ENCODE data around the gene NUP98. TPM values are rescaled to one million over a fixed set of nuclear protein-coding genes. Genes with fewer than 3 reads are reported as not detected.

The NUP98 gene
- total RNA-seq, 1 donor from 2014 or later: 75.2 TPM

DNA sequence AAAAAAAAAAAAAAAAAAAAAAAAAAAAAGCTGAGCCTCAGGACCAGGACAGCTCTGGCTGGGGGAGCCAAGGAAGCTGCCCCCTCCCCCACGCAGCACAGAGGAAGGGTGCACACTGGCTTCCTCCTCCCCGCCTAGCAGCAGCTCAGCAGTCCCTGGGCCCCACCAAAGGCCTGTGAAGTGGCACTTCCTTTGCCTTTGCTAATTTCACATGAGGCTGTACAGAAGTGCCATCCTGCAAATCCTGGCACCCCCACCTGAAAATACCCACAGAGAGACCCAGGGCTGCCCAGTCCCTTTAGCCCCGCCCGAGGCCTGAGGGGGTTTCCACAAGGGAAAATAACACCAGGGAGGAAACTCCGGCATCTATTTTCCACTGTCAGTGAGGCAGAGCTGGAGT, 39.5 kb upstream of the NUP98 start:
- H3K4me3 ChIP-seq (ENCODE audit: low read length in 3 of 3): no peak overlapping the region
- no peak overlapping the region for H3K9ac ChIP-seq (ENCODE audit: low read depth in 1 of 3, low read length in 3 of 3)
- H3K36me3 ChIP-seq (ENCODE audit: control insufficient read depth in 3 of 3, insufficient read depth in 3 of 3, low read length in 3 of 3): peaks cover 0 to 3% (median 0%) of the 10 kb centered on the region in 3 donors
- no peaks in the 10 kb centered on the region for H3K27me3 ChIP-seq (ENCODE audit: control insufficient read depth in 3 of 3, insufficient read depth in 3 of 3, low read length in 3 of 3)
- H3K27ac ChIP-seq (ENCODE audit: low read depth, low read length): peak overlapping the region; percentile 9
- H3K9me3 ChIP-seq (ENCODE audit: control insufficient read depth in 3 of 3, low read length in 3 of 3): no peaks in the 10 kb centered on the region
- H3K4me1 ChIP-seq (ENCODE audit: control insufficient read depth in 3 of 3, insufficient read depth in 3 of 3, low read length in 3 of 3): peaks cover 30 to 52% (median 43%) of the 10 kb centered on the region in 3 donors

DNA sequence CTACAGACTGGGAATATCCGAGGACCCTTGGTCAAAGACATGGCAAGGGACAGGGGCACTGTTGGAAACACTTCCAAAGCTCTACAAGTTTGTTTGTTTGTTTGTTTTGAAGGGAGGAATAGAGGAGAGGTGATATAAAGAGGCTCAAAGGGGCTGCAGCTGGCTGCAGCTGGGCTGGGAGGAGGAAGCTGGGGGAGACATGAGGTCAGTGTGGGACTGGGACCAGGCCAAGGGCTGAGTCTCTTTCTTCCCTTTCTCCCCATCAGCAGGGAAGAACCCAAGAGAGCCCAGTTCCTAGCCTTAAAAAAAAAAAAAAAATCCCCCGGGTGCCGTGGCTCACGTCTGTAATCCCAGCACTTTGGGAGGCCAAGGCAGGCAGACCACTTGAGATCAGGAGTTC, 38.4 kb upstream of the NUP98 start:
- H3K27ac ChIP-seq (ENCODE audit: low read depth, low read length): peak overlapping the region; percentile 52
- H3K4me1 ChIP-seq (ENCODE audit: control insufficient read depth in 3 of 3, insufficient read depth in 3 of 3, low read length in 3 of 3): peaks cover 34 to 56% (median 43%) of the 10 kb centered on the region in 3 donors
- no peaks in the 10 kb centered on the region for H3K9me3 ChIP-seq (ENCODE audit: control insufficient read depth in 3 of 3, low read length in 3 of 3)
- no peaks in the 10 kb centered on the region for H3K27me3 ChIP-seq (ENCODE audit: control insufficient read depth in 3 of 3, insufficient read depth in 3 of 3, low read length in 3 of 3)
- no peak overlapping the region for H3K4me3 ChIP-seq (ENCODE audit: low read length in 3 of 3)
- peaks cover 0 to 3% (median 0%) of the 10 kb centered on the region in 3 donors for H3K36me3 ChIP-seq (ENCODE audit: control insufficient read depth in 3 of 3, insufficient read depth in 3 of 3, low read length in 3 of 3)
- no peak overlapping the region for H3K9ac ChIP-seq (ENCODE audit: low read depth in 1 of 3, low read length in 3 of 3)

DNA sequence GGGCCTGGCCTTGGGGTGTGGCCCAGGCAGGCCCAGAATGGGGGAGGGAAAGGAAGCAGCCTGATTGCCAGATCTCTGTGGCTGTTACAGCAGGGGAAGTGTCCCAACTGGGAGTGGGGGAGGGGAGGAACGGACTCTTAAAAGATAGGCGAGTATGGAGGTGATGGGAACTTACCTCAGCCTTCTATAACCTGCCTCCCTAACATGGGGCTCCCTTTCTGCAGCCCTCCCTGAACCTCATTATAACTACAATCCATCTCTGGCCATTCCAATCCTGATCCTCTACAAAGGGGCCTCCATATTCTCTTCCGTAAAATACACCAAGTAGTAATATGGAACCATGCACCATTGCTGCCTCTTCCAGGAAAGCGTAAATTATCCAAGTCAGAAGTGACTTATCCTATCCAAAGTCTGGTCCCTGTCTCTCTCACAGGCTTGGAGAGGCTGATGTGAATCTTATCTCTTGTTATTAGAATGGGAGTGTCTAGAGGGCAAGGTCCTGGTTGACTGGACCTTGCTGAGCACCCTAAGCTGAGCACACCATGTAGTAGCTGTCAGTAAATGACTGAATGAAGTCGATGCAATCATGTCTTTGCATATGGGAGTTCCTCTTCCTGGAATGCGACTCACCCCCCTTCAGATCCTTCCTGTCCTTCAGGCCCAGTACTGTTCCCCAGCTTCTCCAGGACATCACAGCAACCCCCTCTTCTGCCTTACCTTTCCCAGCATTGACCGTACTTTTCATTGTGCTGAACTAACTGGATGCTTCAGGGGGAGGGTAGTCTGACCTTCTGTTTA, 37.5 kb upstream of the NUP98 start:
- Histone ChIP-seq H3K27ac (ENCODE audit: low read depth, low read length) (peak overlapping the region; percentile 52), H3K4me1 (ENCODE audit: control insufficient read depth in 3 of 3, insufficient read depth in 3 of 3, low read length in 3 of 3) (peaks cover 30 to 50% (median 39%) of the 10 kb centered on the region in 3 donors), H3K4me3 (ENCODE audit: low read length in 3 of 3) (peak overlapping the region in 1 of 3 donors; percentile 1)

DNA sequence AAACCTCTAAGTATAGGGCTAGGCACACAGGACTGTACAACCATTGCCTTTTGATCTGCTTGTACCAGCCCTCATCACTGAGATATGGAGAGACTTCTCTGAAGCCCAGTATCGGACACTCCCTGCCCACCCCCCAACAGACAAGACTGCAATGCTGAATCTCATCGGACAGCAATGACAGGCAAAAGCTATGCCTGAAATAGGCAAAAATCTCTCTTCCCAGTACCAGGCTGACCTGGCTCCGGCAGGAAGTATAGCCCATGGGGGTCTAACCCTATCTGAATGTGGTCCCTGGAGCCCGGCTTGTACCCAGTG, 37.0 kb upstream of the NUP98 start:
- Histone ChIP-seq H3K9ac (ENCODE audit: low read depth in 1 of 3, low read length in 3 of 3) (no peak overlapping the region), H3K36me3 (ENCODE audit: control insufficient read depth in 3 of 3, insufficient read depth in 3 of 3, low read length in 3 of 3) (peaks cover 0 to 3% (median 2%) of the 10 kb centered on the region in 3 donors), H3K4me3 (ENCODE audit: low read length in 3 of 3) (no peak overlapping the region), H3K27me3 (ENCODE audit: control insufficient read depth in 3 of 3, insufficient read depth in 3 of 3, low read length in 3 of 3) (no peaks in the 10 kb centered on the region), H3K9me3 (ENCODE audit: control insufficient read depth in 3 of 3, low read length in 3 of 3) (no peaks in the 10 kb centered on the region), H3K27ac (ENCODE audit: low read depth, low read length) (peak overlapping the region; percentile 17), H3K4me1 (ENCODE audit: control insufficient read depth in 3 of 3, insufficient read depth in 3 of 3, low read length in 3 of 3) (peaks cover 27 to 45% (median 33%) of the 10 kb centered on the region in 3 donors)

More for the DNA sequence above, 37.5 kb upstream of the NUP98 start:
- Histone ChIP-seq H3K9me3 (ENCODE audit: control insufficient read depth in 3 of 3, low read length in 3 of 3) (no peaks in the 10 kb centered on the region), H3K36me3 (ENCODE audit: control insufficient read depth in 3 of 3, insufficient read depth in 3 of 3, low read length in 3 of 3) (peaks cover 0 to 3% (median 2%) of the 10 kb centered on the region in 3 donors), H3K27me3 (ENCODE audit: control insufficient read depth in 3 of 3, insufficient read depth in 3 of 3, low read length in 3 of 3) (no peaks in the 10 kb centered on the region), H3K9ac (ENCODE audit: low read depth in 1 of 3, low read length in 3 of 3) (no peak overlapping the region)

DNA sequence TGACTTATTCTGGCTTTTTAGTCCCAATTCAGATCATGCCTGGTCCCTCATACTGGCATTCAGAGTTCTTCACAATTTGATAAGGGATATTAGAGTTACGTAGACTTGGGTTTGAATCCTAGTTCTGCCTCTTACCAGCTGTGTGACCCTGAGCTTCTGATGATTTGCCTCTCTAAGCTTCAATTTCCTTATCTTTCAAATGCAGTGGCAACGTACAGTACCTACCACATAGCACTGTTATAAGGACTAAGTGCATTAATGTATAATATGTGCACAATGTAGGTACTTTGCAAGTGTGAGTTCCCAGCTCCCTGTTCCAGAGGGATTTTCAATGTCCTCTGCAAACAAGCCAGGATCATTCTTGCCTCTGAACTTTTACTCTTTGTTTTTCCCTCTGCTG, 36.1 kb upstream of the NUP98 start:
- Histone ChIP-seq H3K9ac (ENCODE audit: low read depth in 1 of 3, low read length in 3 of 3) (no peak overlapping the region), H3K4me1 (ENCODE audit: control insufficient read depth in 3 of 3, insufficient read depth in 3 of 3, low read length in 3 of 3) (peaks cover 27 to 39% (median 28%) of the 10 kb centered on the region in 3 donors), H3K27me3 (ENCODE audit: control insufficient read depth in 3 of 3, insufficient read depth in 3 of 3, low read length in 3 of 3) (no peaks in the 10 kb centered on the region), H3K4me3 (ENCODE audit: low read length in 3 of 3) (no peak overlapping the region), H3K9me3 (ENCODE audit: control insufficient read depth in 3 of 3, low read length in 3 of 3) (no peaks in the 10 kb centered on the region), H3K27ac (ENCODE audit: low read depth, low read length) (no peak overlapping the region), H3K36me3 (ENCODE audit: control insufficient read depth in 3 of 3, insufficient read depth in 3 of 3, low read length in 3 of 3) (peaks cover 0 to 3% (median 2%) of the 10 kb centered on the region in 3 donors)

DNA sequence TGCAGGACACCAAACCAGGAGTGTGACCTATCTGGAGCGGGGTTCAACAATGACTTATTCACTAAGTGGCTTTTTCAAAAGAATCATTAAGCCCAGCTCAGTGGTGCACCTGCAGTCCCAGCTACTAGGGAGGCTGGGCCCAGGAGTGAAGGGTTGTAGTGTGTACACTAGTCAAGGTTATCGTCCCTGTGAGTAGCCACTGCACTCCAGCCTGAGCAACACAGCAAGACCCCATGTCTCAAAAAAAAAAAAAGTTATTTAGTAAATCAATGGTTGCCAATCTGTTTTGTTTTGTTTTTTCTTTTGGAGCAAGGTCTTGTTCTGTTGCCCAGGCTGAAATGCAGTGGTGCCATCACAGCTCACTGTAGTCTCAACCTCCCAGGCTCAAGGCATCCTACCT, 35.5 kb upstream of the NUP98 start:
- Histone ChIP-seq H3K36me3 (ENCODE audit: control insufficient read depth in 3 of 3, insufficient read depth in 3 of 3, low read length in 3 of 3) (peaks cover 2 to 7% (median 3%) of the 10 kb centered on the region in 3 donors), H3K9ac (ENCODE audit: low read depth in 1 of 3, low read length in 3 of 3) (no peak overlapping the region), H3K27me3 (ENCODE audit: control insufficient read depth in 3 of 3, insufficient read depth in 3 of 3, low read length in 3 of 3) (no peaks in the 10 kb centered on the region), H3K4me3 (ENCODE audit: low read length in 3 of 3) (no peak overlapping the region), H3K9me3 (ENCODE audit: control insufficient read depth in 3 of 3, low read length in 3 of 3) (no peaks in the 10 kb centered on the region), H3K27ac (ENCODE audit: low read depth, low read length) (no peak overlapping the region), H3K4me1 (ENCODE audit: control insufficient read depth in 3 of 3, insufficient read depth in 3 of 3, low read length in 3 of 3) (peaks cover 25 to 36% (median 26%) of the 10 kb centered on the region in 3 donors)

DNA sequence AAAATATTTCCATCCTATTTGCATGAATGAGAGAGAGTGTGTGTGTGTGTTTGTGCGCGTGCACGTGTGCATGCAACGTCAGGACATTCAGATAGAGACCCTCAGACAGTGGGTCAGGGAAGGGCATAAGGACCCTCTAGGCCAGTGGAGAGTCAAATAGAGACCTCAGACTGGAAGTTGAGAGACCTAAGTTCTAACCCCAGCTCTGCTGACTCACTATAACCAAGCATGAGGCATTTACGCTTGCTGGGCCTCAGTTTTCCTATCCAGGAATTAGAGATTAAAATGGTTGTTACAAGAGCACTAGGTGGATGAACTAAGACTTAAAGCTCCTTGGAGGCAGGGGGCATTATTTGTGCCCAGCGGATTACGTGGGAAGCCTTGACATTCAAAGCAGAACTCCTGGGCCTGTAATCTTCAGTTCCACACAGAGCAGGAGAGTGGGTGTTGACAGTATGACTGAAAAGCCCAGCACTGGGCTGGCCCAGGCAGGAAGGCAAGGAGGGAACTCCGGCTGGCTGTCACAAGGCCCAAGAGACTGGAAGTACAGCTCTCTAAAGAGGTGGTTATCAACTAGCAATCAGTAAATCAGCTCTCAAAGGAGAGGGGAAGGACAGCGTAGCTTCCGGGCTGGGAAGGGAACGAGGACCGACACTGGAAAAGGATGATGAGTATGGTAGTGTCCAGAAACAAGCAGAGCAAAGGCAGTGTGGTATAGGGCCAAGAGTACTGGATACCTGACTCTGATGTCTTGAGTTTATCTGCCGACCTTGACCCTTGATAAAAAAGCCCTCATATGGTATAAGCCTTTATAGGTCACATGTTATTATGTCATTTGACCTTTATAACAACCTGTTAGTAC, 34.3 kb upstream of the NUP98 start:
- no peaks in the 10 kb centered on the region for H3K9me3 ChIP-seq (ENCODE audit: control insufficient read depth in 3 of 3, low read length in 3 of 3)
- peaks cover 14 to 16% (median 15%) of the 10 kb centered on the region in 3 donors for H3K36me3 ChIP-seq (ENCODE audit: control insufficient read depth in 3 of 3, insufficient read depth in 3 of 3, low read length in 3 of 3)
- H3K27ac ChIP-seq (ENCODE audit: low read depth, low read length): no peak overlapping the region
- peaks cover 16 to 29% (median 20%) of the 10 kb centered on the region in 3 donors for H3K4me1 ChIP-seq (ENCODE audit: control insufficient read depth in 3 of 3, insufficient read depth in 3 of 3, low read length in 3 of 3)
- no peak overlapping the region for H3K9ac ChIP-seq (ENCODE audit: low read depth in 1 of 3, low read length in 3 of 3)
- H3K4me3 ChIP-seq (ENCODE audit: low read length in 3 of 3): no peak overlapping the region
- no peaks in the 10 kb centered on the region for H3K27me3 ChIP-seq (ENCODE audit: control insufficient read depth in 3 of 3, insufficient read depth in 3 of 3, low read length in 3 of 3)

DNA sequence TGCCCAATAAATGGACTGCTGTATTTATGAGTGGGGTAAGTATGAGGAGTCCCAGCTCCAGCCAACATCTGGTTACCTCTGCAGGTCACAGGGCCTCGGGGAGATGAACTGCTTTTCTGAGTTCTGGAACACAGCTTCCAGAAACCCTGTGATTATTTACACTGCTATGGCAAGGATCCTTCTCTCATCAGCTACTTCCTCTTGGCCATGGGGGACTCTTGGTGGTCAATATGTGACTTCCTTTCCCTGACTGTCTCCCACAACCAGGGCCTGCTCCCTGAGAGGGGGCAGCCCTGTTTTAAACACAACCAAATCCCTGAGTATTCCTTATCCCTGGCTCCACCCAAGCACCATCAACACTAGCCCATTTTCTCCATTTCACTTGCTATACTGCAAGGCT, 33.4 kb upstream of the NUP98 start:
- Histone ChIP-seq H3K4me1 (ENCODE audit: control insufficient read depth in 3 of 3, insufficient read depth in 3 of 3, low read length in 3 of 3) (peaks cover 13 to 28% (median 15%) of the 10 kb centered on the region in 3 donors), H3K36me3 (ENCODE audit: control insufficient read depth in 3 of 3, insufficient read depth in 3 of 3, low read length in 3 of 3) (peaks cover 14 to 19% (median 19%) of the 10 kb centered on the region in 3 donors), H3K4me3 (ENCODE audit: low read length in 3 of 3) (no peak overlapping the region), H3K9me3 (ENCODE audit: control insufficient read depth in 3 of 3, low read length in 3 of 3) (no peaks in the 10 kb centered on the region), H3K27ac (ENCODE audit: low read depth, low read length) (no peak overlapping the region), H3K27me3 (ENCODE audit: control insufficient read depth in 3 of 3, insufficient read depth in 3 of 3, low read length in 3 of 3) (no peaks in the 10 kb centered on the region), H3K9ac (ENCODE audit: low read depth in 1 of 3, low read length in 3 of 3) (peak overlapping the region in 1 of 3 donors; percentile 33)

DNA sequence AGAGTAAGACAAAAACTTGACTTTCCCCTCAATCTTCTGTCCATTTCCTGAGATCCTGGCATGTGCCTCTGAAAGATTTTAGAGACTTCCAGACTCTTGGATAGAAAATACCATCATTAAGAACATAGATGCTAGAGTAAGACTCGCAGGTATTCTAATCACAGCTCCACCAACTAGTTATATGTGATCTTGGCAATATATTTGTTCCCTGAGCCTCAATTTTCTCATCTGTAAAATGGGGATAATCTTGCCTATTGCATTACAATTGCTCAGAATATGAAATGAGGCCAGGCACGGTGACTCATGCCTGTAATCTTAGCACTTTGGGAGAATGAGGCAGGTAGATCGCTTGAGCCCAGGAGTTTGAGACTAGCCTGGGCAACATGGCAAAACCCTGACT, 32.7 kb upstream of the NUP98 start:
- Histone ChIP-seq H3K27ac (ENCODE audit: low read depth, low read length) (no peak overlapping the region), H3K9me3 (ENCODE audit: control insufficient read depth in 3 of 3, low read length in 3 of 3) (no peaks in the 10 kb centered on the region), H3K9ac (ENCODE audit: low read depth in 1 of 3, low read length in 3 of 3) (no peak overlapping the region), H3K36me3 (ENCODE audit: control insufficient read depth in 3 of 3, insufficient read depth in 3 of 3, low read length in 3 of 3) (peaks cover 14 to 21% (median 20%) of the 10 kb centered on the region in 3 donors), H3K27me3 (ENCODE audit: control insufficient read depth in 3 of 3, insufficient read depth in 3 of 3, low read length in 3 of 3) (no peaks in the 10 kb centered on the region), H3K4me1 (ENCODE audit: control insufficient read depth in 3 of 3, insufficient read depth in 3 of 3, low read length in 3 of 3) (peaks cover 10 to 21% (median 15%) of the 10 kb centered on the region in 3 donors), H3K4me3 (ENCODE audit: low read length in 3 of 3) (no peak overlapping the region)

Measured in skeletal muscle tissue (tissue), 4 donors.